Activated CD4-positive, alpha-beta T cell treated with anti-CD3 and anti-CD28 coated beads for 36 hours (primary cell): Measurements from ENCODE around the gene BIRC3. TPM values are rescaled to one million over a fixed set of nuclear protein-coding genes. Genes with fewer than 3 reads are reported as not detected.
"Not testable (repeated sequence)": the region's sequence is repeated elsewhere in the genome, so short reads cannot be mapped to it uniquely, and the experiment has no call there.

Experiments
- ATAC-seq: fragments of 200-7000 bp; cut with Tn5 transposase; one replicate; pipeline ENCODE4 v1.10.0; 2021; ENCODE audit warnings: mild to moderate bottlenecking, moderate library complexity
- CTCF ChIA-PET: fragments of 350-600 bp; sonication (Branson Sonifier 250); formaldehyde crosslinking; loops from one replicate; lab custom pipeline; 2021; ENCODE audit warnings: antibody characterized with exemption; lab: Charles Lee
- POLR2A ChIA-PET: fragments of 350-600 bp; sonication (Branson Sonifier 250); formaldehyde crosslinking; loops from one replicate; lab custom pipeline; 2021; ENCODE audit warnings: antibody characterized with exemption, inconsistent platforms; lab: Charles Lee
- DNase-seq: peaks from one replicate; pipeline ENCODE4 v3.0.0-alpha.2; 2020
- H3K27ac Mint-ChIP-seq: one replicate; pipeline ENCODE4 v1.8.0; 2021; ENCODE audit warnings: mixed read lengths
- H3K27me3 Mint-ChIP-seq: one replicate; pipeline ENCODE4 v1.8.0; 2021; ENCODE audit warnings: mixed read lengths
- H3K36me3 Mint-ChIP-seq: one replicate; pipeline ENCODE4 v1.8.0; 2021; ENCODE audit warnings: low read depth, mixed read lengths
- H3K4me1 Mint-ChIP-seq: one replicate; pipeline ENCODE4 v1.8.0; 2021; ENCODE audit warnings: mixed read lengths
- H3K4me3 Mint-ChIP-seq: one replicate; pipeline ENCODE4 v1.8.0; 2021; ENCODE audit warnings: mild to moderate bottlenecking, moderate library complexity, mixed read lengths
- H3K9me3 Mint-ChIP-seq: one replicate; pipeline ENCODE4 v1.8.0; 2021; ENCODE audit warnings: low read depth, mixed read lengths
- intact Hi-C, 2 experiments: fragments of 100-400 bp; cut with DNase I in 1 of 2; cut with micrococcal nuclease in 1 of 2; formaldehyde crosslinking; loops; one replicate each; pipeline versions ENCODE4 v1.14.2 to v1.15.1; 2022 to 2024; cut with DNase I, micrococcal nuclease
- total RNA-seq, 2 experiments: library from RNA; stranded (reverse); gene quantifications; one replicate each; pipeline ENCODE4 v1.2.3, GENCODE V29; 2021

The BIRC3 gene
- total RNA-seq, 2 experiments from 2014 or later, result 99.2 to 109 TPM

GRCh38 chr11:102322560-102322959 lies 5.3 kb downstream of the BIRC3 start:
- ChIA-PET CTCF (interaction anchor here (0.8 to 5.4 kb wide), 9 partner anchors 20 to 344 kb away, joined by 3 to 61 read pairs (median 3); no protein-coding TSS in a partner anchor), POLR2A (no interaction called here)
- Mint-ChIP-seq H3K9me3 (no peaks in the 10 kb centered on the region), H3K27ac (peak overlapping the region; percentile 85), H3K4me3 (peak overlapping the region; percentile 72), H3K36me3 (peaks cover 78% of the 10 kb centered on the region), H3K4me1 (peaks cover 49% of the 10 kb centered on the region), H3K27me3 (no peaks in the 10 kb centered on the region)
- DNase-seq, result no peak
- ATAC-seq, result no peak
- intact Hi-C loops, result loop anchor here in 1 of 2 experiments (2.0 kb wide), 1 partner anchor 16 kb away; no protein-coding TSS in a partner anchor

DNA sequence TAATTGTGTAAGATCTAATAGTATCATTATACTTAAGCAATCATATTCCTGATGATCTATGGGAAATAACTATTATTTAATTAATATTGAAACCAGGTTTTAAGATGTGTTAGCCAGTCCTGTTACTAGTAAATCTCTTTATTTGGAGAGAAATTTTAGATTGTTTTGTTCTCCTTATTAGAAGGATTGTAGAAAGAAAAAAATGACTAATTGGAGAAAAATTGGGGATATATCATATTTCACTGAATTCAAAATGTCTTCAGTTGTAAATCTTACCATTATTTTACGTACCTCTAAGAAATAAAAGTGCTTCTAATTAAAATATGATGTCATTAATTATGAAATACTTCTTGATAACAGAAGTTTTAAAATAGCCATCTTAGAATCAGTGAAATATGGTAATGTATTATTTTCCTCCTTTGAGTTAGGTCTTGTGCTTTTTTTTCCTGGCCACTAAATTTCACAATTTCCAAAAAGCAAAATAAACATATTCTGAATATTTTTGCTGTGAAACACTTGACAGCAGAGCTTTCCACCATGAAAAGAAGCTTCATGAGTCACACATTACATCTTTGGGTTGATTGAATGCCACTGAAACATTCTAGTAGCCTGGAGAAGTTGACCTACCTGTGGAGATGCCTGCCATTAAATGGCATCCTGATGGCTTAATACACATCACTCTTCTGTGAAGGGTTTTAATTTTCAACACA lies 6.4 kb downstream of the BIRC3 start:
- H3K4me3 Mint-ChIP-seq, result no peak overlapping the region
- ChIA-PET POLR2A (no interaction called here), CTCF (interaction anchor here (0.9 to 2.2 kb wide), 4 partner anchors 19 to 38 kb away, joined by 3 to 18 read pairs (median 5); no protein-coding TSS in a partner anchor)
- H3K4me1 Mint-ChIP-seq, result peaks cover 48% of the 10 kb centered on the region
- DNase-seq, result no peak
- H3K27ac Mint-ChIP-seq, result peak overlapping the region; percentile 47
- H3K27me3 Mint-ChIP-seq, result no peaks in the 10 kb centered on the region
- ATAC-seq, result no peak
- H3K36me3 Mint-ChIP-seq, result peaks cover 77% of the 10 kb centered on the region
- no peaks in the 10 kb centered on the region for H3K9me3 Mint-ChIP-seq
- intact Hi-C loops, result loop anchor here in 1 of 2 experiments (2.0 kb wide), 1 partner anchor 15 kb away; no protein-coding TSS in a partner anchor

- Mint-ChIP-seq H3K9me3 (no peaks in the 10 kb centered on the region), H3K4me1 (peaks cover 43% of the 10 kb centered on the region), H3K27ac (no peak overlapping the region), H3K4me3 (no peak overlapping the region), H3K36me3 (peaks cover 75% of the 10 kb centered on the region), H3K27me3 (no peaks in the 10 kb centered on the region)
- intact Hi-C loops, result no loop called here
- ATAC-seq, result no peak
- DNase-seq, result no peak
- CTCF ChIA-PET, result interaction anchor here (0.9 to 2.2 kb wide), 4 partner anchors 17 to 39 kb away, joined by 3 to 18 read pairs (median 5); no protein-coding TSS in a partner anchor
- POLR2A ChIA-PET, result no interaction called here
Measured at GRCh38 chr11:102325088-102325487, 7.8 kb downstream of the BIRC3 start.

- Mint-ChIP-seq H3K36me3 (peaks cover 67% of the 10 kb centered on the region), H3K4me1 (peaks cover 25% of the 10 kb centered on the region), H3K4me3 (no peak overlapping the region), H3K9me3 (no peaks in the 10 kb centered on the region), H3K27ac (no peak overlapping the region), H3K27me3 (no peaks in the 10 kb centered on the region)
- CTCF ChIA-PET, result no interaction called here
- intact Hi-C loops, result no loop called here
- POLR2A ChIA-PET, result no interaction called here
- no peak for ATAC-seq
- no peak for DNase-seq
Measured at GRCh38 chr11:102328748-102329147, 11.5 kb downstream of the BIRC3 start.

DNA sequence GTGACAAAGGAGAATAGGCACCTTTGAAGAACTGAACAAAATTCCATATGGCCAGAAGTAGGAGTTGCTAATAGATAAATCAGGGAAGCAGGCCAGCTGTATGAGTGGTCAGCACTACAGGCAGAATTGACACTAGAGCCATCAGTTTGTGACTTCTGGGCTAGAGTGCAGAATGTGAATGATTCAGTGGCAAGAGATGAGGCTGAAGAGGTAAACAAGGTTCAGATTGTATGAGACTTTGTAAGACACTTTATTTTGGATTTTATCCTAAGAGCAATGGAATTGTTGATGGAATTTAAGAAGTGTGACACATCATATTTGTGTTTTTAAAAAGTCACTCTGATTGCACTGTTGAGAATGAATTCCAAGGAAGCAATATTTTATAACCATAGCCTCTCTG lies 12.9 kb downstream of the BIRC3 start:
- peaks cover 58% of the 10 kb centered on the region for H3K36me3 Mint-ChIP-seq
- ChIA-PET POLR2A (no interaction called here), CTCF (no interaction called here)
- H3K27ac Mint-ChIP-seq, result no peak overlapping the region
- H3K4me3 Mint-ChIP-seq, result no peak overlapping the region
- ATAC-seq (no peak), DNase-seq (no peak)
- H3K27me3 Mint-ChIP-seq, result no peaks in the 10 kb centered on the region
- no peaks in the 10 kb centered on the region for H3K9me3 Mint-ChIP-seq
- intact Hi-C loops, result no loop called here
- peaks cover 15% of the 10 kb centered on the region for H3K4me1 Mint-ChIP-seq

GRCh38 chr11:102331341-102331740 lies 14.1 kb downstream of the BIRC3 start:
- ChIA-PET CTCF (interaction anchor here (1.1 to 1.4 kb wide), 2 partner anchors 10 to 42 kb away, joined by 4 to 5 read pairs; no protein-coding TSS in a partner anchor), POLR2A (no interaction called here)
- H3K27me3 Mint-ChIP-seq, result no peaks in the 10 kb centered on the region
- no peak overlapping the region for H3K4me3 Mint-ChIP-seq
- peaks cover 10% of the 10 kb centered on the region for H3K4me1 Mint-ChIP-seq
- H3K9me3 Mint-ChIP-seq, result no peaks in the 10 kb centered on the region
- peaks cover 54% of the 10 kb centered on the region for H3K36me3 Mint-ChIP-seq
- no peak overlapping the region for H3K27ac Mint-ChIP-seq
- intact Hi-C loops, result no loop called here
- no peak for DNase-seq
- ATAC-seq, result no peak

- ChIA-PET POLR2A (no interaction called here), CTCF (interaction anchor here (1.4 to 2.5 kb wide), 2 partner anchors 43 to 46 kb away, joined by 4 to 11 read pairs; no protein-coding TSS in a partner anchor)
- ATAC-seq (peak; percentile 63), DNase-seq (no peak)
- H3K4me3 Mint-ChIP-seq, result no peak overlapping the region
- peak overlapping the region; percentile 6 for H3K27ac Mint-ChIP-seq
- H3K27me3 Mint-ChIP-seq, result no peaks in the 10 kb centered on the region
- H3K9me3 Mint-ChIP-seq, result no peaks in the 10 kb centered on the region
- peaks cover 47% of the 10 kb centered on the region for H3K36me3 Mint-ChIP-seq
- peaks cover 11% of the 10 kb centered on the region for H3K4me1 Mint-ChIP-seq
- intact Hi-C loops, result no loop called here
Measured at GRCh38 chr11:102332611-102332994, 15.3 kb downstream of the BIRC3 start.

GRCh38 chr11:102338479-102339010 lies 21.3 kb downstream of the BIRC3 start:
- Mint-ChIP-seq H3K27me3 (no peaks in the 10 kb centered on the region), H3K9me3 (no peaks in the 10 kb centered on the region), H3K4me3 (no peak overlapping the region), H3K4me1 (peaks cover 30% of the 10 kb centered on the region), H3K36me3 (peaks cover 20% of the 10 kb centered on the region), H3K27ac (peak overlapping the region; percentile 44)
- DNase-seq, result no peak
- ChIA-PET CTCF (interaction anchor here (1.2 to 1.9 kb wide), 4 partner anchors 49 to 328 kb away, joined by 3 to 10 read pairs (median 6); no protein-coding TSS in a partner anchor), POLR2A (no interaction called here)
- intact Hi-C loops, result loop anchor here in 1 of 2 experiments (2.0 kb wide), 1 partner anchor 16 kb away; no protein-coding TSS in a partner anchor
- no peak for ATAC-seq

DNA sequence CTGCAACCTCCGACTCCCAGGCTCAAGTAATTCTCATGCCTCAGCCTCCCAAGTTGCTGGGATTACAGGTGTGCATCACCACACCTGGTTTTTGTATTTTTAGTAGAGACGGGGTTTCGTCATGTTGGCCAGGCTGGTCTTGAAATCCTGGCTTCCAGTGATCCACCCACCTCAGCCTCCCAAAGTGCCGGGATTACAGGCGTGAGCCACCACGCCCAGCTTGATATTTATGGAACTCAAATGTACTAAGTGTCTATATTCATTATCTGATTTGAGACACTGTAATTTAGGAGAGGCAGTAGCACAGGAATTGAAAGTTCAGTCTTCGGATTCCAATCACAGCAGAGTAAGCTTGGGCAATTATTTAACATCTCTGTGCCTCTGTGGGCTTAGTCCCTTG lies 24.0 kb downstream of the BIRC3 start:
- DNase-seq, H3K4me3 Mint-ChIP-seq, POLR2A ChIA-PET, H3K27ac Mint-ChIP-seq, H3K27me3 Mint-ChIP-seq, H3K9me3 Mint-ChIP-seq: not testable (repeated sequence)
- Mint-ChIP-seq H3K4me1 (peaks cover 45% of the 10 kb centered on the region), H3K36me3 (peaks cover 14% of the 10 kb centered on the region)
- CTCF ChIA-PET, result interaction anchor here (0.6 to 5.4 kb wide), 53 partner anchors 9 to 490 kb away, joined by 3 to 67 read pairs (median 8); no protein-coding TSS in a partner anchor
- intact Hi-C loops, result loop anchor here (1.0 kb wide), 5 partner anchors 53 to 325 kb away; no protein-coding TSS in a partner anchor
- ATAC-seq, result peak; percentile 2

DNA sequence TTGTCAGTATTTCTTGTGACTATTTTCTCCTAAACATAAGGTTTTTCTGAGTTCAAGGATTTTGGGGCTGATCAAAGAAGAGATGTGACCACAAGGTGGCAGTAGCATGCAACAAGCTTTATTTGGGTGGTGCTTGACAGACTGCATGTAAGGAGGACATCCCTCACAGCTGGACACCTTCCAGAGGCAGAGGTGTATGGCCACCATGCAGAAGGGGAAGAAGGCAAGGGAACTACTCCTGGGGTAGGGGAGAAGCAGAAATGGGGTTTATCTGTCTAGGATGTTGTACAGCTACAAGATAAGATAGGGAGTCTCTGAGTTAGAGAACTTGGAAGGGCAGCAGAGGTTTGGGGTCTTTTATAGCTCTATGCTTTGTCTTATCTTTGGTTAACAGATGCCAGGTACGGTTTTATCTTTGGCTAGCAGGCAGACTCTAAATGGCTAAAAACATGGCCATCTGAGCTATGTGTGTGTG lies 24.6 kb downstream of the BIRC3 start:
- CTCF ChIA-PET, result interaction anchor here (0.6 to 5.4 kb wide), 67 partner anchors 9 to 490 kb away, joined by 3 to 67 read pairs (median 6); no protein-coding TSS in a partner anchor
- no peak overlapping the region for H3K4me3 Mint-ChIP-seq
- no peak overlapping the region for H3K27ac Mint-ChIP-seq
- H3K36me3 Mint-ChIP-seq, result peaks cover 11% of the 10 kb centered on the region
- H3K4me1 Mint-ChIP-seq, result peaks cover 45% of the 10 kb centered on the region
- H3K27me3 Mint-ChIP-seq, result no peaks in the 10 kb centered on the region
- POLR2A ChIA-PET, result interaction anchor here (0.7 kb wide), 1 partner anchor 336 kb away, joined by 3 read pairs; no protein-coding TSS in a partner anchor
- DNase-seq, result peak; percentile 84
- ATAC-seq, result peak; percentile 43
- H3K9me3 Mint-ChIP-seq, result no peaks in the 10 kb centered on the region
- intact Hi-C loops, result loop anchor here (1.0 kb wide), 5 partner anchors 54 to 324 kb away; no protein-coding TSS in a partner anchor

DNA sequence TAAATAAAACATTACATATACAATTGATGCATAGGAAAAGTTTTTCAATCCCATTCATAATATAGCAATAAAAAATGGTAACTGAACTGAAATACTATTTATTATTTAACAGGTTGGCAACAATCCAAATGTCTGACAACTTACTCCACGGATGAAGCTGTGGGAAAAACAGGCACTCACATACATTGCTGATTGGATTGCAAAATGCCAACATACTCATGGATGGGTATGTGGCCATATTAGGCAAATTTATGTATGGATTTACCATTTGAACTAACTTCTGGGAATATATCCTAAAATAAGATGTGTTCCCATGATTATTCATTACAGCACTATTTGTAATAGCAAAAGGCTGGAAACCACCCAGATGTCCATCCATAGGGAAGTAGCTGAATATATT lies 26.5 kb downstream of the BIRC3 start:
- POLR2A ChIA-PET, result no interaction called here
- no peak overlapping the region for H3K27ac Mint-ChIP-seq
- H3K4me1 Mint-ChIP-seq, result peaks cover 40% of the 10 kb centered on the region
- peaks cover 11% of the 10 kb centered on the region for H3K36me3 Mint-ChIP-seq
- no peaks in the 10 kb centered on the region for H3K27me3 Mint-ChIP-seq
- ATAC-seq (no peak), DNase-seq (no peak)
- CTCF ChIA-PET, result interaction anchor here (0.5 to 5.4 kb wide), 19 partner anchors 10 to 322 kb away, joined by 3 to 67 read pairs (median 6); no protein-coding TSS in a partner anchor
- H3K9me3 Mint-ChIP-seq, result no peaks in the 10 kb centered on the region
- intact Hi-C loops, result loop anchor here in 1 of 2 experiments (2.0 kb wide), 1 partner anchor 269 kb away; no protein-coding TSS in a partner anchor
- H3K4me3 Mint-ChIP-seq, result no peak overlapping the region
